DMS153 (cell line): ENCODE measurements around the gene AOPEP.

Source experiments
- DNase-seq: peaks from one replicate; lab custom pipeline; 2025; lab: John Stamatoyannopoulos, UW

The AOPEP gene

GRCh38 chr9:94726495-94727191 lies at the start of gene AOPEP:
TSS of gene AOPEP (plus strand) at chr9:94726699. CDS start at chr9:94759784, 33,085 bp downstream.
- peak; percentile 93 for DNase-seq

DNA sequence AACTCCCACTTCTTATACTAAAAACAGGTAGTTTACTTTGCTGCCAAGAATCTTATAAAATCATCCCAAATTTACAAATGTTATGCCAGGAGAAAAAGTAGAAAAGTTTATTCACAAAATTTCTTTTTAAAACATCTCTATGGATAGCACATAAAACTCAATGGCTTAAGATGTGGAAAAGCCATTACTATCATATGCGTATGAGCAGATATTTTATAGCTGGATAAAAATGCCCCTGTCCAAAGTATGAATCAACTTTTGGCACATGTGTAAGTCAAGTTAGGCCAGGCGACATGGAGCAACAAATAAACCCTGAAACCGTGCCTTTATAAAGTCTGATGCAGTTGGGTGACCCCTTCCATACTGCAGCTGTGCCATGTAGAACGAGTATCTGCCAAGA lies 48.6 kb upstream of the AOPEP start:
- no peak for DNase-seq

DNA sequence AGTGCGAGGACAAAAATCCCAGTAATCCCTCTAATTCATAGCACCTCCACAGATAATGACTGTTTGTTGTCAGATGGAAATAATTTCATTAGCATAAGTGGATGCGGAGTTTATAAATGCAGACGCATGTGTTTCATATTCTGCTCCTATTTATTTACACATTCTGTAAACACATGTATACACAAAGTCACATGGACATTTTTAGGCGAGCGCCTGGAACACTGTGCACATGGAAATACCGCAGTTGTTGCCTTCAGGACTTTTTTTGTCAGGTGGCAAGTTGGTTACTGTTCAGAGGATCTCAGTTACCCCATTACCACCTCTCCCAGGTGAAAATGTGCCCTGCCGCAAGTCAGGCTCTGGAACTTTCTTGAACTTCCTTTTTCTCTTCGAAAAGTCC lies 46.9 kb upstream of the AOPEP start:
- no peak for DNase-seq

GRCh38 chr9:94680020-94680419 lies 46.5 kb upstream of the AOPEP start:
- no peak for DNase-seq

DNA sequence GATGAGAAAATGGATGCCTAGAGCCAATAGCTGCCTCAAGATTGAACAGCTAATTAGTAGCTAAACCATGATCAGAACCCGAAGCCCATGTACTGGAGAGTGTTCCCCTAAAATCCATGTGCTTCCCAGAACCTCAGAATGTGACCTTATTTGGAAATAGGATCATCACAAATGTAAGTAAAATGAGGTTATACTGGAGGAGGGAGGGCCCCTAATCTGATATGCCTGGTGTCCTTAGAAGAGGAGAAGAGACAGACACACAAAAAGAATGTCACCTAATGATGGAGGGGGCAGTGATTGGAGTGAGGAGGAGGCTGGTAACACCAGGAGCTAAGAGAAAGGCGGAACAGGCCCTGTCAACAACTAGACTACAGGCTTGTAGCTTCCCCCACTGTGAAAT lies 45.9 kb upstream of the AOPEP start:
- DNase-seq, result no peak

DNA sequence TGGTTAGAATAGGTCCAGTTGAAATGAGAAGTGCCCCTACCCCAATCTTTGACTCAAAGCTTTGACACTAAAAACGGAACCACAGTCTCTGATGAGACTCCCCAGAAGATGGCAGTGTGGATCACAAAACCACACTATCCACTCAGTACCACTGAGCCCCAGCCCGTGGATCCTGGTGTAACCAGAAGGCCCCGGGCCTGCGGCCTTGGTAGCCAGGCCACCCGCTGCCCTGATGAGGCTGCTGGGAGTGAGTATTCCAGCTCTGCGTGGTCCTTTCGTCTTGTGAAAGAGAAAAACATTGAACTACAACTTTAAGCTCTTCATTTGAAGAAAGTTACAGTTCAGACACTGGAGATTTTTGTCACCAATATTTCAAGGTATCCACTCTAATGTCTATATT lies 45.0 kb upstream of the AOPEP start:
- peak; percentile 35 for DNase-seq

GRCh38 chr9:94685359-94685758 lies 41.1 kb upstream of the AOPEP start:
- no peak for DNase-seq

DNA sequence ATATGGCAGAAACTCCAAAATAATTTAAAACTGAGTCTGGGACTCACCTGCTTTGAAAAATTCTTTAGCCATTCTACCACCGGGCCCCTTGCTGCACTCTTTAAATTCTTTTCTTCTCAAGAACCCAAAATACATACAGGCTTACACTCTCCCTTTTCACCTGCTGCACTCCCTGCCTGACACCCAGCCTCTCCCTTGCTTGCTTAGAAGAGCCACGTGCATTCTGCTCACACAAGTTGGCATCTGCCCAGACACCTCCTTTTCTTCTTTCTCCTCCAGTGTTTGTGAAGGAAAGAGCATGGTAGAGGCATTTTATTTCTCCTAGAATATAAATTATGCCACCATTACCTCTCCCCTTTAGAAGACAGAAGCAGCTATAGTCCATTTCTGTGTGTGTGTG lies 39.0 kb upstream of the AOPEP start:
- no peak for DNase-seq

- no peak for DNase-seq
These were observed 36.2 kb upstream of the AOPEP start for GRCh38 chr9:94690344-94690743.

DNA sequence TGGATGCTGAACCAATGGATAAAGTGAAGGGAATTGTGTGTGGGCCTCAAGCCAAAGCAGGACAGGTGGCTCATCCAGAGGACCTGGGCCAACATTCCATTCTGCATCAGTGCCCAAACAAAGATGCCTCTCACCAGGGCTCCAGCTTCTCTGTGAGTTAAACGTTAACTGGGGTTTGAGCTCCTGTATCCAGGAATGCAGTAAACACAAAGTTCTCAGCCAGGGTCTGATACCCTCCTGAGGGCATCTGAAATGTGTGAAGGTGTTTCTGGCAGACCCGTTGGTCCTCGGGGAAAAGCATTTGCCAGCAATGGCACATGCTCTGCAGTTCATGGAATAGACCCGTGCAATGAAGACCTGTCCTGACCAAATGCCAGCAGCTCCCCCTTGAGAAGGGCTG lies 33.9 kb upstream of the AOPEP start:
- DNase-seq, result no peak

GRCh38 chr9:94693485-94694204 lies 32.9 kb upstream of the AOPEP start:
- DNase-seq, result no peak

GRCh38 chr9:94696545-94696944 lies 30.0 kb upstream of the AOPEP start:
- no peak for DNase-seq

DNA sequence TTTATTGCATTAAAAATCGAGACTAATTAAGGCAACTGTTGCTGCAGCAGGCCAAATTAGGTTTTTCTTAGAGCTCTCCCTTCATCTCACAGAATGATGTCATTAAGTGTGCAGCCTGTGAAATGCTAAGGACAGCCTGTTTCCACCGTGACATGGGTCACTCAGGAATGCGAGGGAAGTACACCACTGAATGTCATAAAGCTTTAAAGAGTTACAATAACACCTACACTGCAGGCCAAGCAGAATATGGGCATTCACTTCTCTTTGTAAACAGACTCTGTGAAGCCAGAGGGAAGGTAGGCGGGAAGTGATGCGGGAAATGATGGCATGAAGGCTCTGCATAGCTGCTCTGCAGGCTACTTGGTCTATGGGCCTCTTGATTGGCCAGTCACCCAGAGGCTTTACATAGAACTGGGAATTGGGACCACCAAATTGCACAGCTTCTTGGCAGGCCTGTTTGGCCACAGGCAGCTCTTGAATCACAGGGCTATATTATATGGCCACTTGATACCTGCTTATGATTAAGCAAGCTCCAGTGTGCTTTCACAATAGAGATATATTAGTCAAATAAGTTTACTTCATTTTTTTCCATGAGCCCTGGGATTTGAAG lies 28.4 kb upstream of the AOPEP start:
- peak; percentile 31 for DNase-seq

DNA sequence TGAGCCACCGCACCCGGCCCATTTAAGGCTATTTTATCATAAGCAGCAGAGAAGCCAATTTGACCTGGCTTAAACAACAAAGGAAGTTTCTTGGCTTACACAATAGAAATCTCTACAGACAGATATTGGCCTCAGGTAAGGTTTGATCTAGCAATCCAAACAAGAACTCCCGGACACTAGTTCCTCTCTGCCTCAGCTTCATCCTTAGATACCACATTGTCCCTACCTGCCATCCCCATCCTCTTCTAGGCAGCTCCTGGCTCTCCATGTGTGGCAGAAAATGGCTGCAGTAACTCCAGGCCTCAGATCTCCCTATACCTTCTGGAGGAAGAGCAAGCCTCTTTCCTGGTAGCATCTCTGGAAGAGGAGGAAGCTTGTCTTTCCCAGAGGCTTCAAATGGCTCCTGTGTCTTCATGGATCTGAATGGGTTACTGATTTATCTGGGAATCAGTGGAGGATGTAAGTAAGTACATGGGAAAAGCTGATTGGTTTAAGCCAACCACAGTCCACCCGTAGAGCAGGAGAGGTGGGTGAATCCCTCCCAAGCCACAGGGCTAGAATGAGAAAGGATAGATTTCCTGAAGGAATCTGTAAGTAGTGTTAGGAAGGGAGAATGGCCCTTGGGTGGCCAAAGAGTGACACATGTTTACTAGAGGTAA lies 26.7 kb upstream of the AOPEP start:
- no peak for DNase-seq

GRCh38 chr9:94700445-94700844 lies 26.1 kb upstream of the AOPEP start:
- no peak for DNase-seq

- DNase-seq, result no peak
These were observed 22.9 kb upstream of the AOPEP start for GRCh38 chr9:94703488-94704140.

- no peak for DNase-seq
These were observed 21.3 kb upstream of the AOPEP start for GRCh38 chr9:94705162-94705702.

DNA sequence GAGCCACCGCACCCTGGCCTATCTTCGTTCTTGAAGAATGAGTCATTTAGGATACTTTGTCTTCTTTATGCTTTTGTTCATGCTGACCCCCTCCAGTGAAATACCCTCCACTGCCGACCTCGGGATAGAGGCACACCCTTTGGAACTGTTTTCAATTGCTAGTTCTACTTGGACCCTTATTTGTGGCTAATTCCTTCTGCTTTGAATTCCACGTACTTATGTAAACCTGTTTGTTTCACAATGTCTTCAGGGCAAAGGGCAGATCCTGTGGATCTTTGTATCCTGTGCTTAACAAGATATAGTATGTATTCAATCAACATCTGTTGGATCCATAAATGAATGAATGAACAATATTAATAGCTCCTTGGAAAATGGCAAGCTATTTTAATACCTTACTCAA lies 19.6 kb upstream of the AOPEP start:
- DNase-seq, result no peak

GRCh38 chr9:94713436-94714215 lies 12.9 kb upstream of the AOPEP start:
- no peak for DNase-seq

DNA sequence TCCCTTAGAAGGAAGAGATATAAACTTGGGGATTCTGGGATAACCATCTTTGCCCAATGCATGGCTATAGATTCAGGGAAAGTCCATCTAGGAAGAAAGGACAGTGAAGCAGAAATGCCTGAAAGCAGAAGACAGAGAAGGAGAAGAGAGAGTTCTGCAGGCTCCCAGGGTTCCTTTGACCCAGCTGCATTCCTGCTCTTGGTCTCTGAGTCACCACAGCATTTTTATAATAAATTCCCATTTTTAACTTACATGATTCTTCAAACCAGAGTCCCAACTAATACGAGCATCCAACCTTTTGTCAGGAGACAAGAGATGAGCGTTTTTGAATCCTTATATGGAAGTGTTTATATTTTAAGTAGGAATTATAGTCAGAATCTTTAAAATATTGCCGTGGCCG lies 12.0 kb upstream of the AOPEP start:
- no peak for DNase-seq

- no peak for DNase-seq
These were observed 8.7 kb upstream of the AOPEP start for GRCh38 chr9:94717761-94718160.
